NCI-H128 (cell line): ENCODE data around the gene IL17F.
"Not testable (repeated sequence)": the region's sequence is repeated elsewhere in the genome, so short reads cannot be mapped to it uniquely, and the experiment has no call there.

Experiments
- DNase-seq: peaks from one replicate; lab custom pipeline; 2025; ENCODE audit not compliant: unreplicated experiment; lab: John Stamatoyannopoulos, UW

Gene IL17F

DNA sequence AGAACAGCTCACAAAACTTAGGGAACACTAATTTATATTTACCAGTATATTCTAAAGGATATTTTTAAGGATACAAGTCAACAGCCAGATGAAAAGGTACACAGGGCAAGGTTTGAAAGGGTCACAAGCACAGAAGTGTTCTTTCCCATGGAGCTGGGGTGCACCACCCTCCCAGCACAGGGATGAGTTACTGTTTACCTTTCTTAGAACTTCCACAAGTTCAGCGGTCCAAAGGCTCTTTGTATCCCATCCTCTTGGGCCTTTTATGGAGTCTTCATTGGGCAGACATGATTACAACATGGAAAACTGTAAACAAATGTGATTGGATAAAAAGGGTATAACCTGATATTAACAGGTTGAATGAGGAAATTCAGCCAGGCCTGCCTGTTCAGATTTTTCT is 1.1 kb upstream of the IL17F start:
- DNase-seq, result no peak

DNA sequence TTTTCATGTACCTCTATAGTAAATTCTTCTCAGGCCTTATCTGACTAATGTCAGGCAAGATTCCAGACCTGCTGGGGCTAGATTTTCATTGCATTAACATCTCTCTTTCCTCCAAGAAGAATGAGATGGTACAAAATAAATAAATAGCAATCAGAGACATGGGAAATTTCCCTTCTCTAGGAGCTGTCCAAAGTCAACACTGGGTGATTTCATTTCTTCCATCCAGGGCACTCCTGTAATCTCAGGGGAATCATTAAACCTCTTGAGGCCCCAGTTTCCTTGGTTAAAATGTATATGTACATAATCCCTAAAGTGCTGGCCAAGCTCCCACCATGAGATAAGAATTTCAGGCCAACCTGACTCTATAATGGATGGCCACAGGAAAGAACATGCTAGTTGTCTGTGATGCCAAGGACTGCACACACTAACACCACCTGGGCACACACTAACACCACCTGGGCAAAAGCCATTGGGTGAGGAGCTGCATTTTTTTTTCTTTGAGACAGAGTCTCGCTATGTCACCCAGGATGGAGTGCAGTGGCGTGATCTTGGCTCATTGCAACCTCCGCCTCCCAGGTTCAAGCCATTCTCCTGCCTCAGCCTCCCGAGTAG is 912 bp downstream of the IL17F start:
- no peak for DNase-seq

DNA sequence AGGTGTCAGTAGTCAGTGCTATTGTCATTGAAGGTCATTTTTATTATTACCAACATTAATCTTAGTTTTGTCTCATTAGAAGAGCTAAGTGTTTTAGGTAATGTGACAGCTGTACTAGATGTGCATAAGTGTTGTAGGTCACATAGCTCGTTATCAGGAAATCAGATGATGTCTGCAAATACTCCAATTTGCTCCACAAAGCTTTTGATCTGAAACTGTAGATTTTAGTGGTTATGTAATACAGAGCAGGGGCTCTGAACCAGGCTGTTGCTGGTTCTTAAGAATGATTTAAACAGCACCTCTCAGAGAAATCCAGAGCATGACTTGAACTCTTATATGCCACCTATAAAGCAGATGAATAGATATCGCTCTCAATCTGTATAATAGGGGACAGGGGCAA is 2.5 kb downstream of the IL17F start:
- no peak for DNase-seq

DNA sequence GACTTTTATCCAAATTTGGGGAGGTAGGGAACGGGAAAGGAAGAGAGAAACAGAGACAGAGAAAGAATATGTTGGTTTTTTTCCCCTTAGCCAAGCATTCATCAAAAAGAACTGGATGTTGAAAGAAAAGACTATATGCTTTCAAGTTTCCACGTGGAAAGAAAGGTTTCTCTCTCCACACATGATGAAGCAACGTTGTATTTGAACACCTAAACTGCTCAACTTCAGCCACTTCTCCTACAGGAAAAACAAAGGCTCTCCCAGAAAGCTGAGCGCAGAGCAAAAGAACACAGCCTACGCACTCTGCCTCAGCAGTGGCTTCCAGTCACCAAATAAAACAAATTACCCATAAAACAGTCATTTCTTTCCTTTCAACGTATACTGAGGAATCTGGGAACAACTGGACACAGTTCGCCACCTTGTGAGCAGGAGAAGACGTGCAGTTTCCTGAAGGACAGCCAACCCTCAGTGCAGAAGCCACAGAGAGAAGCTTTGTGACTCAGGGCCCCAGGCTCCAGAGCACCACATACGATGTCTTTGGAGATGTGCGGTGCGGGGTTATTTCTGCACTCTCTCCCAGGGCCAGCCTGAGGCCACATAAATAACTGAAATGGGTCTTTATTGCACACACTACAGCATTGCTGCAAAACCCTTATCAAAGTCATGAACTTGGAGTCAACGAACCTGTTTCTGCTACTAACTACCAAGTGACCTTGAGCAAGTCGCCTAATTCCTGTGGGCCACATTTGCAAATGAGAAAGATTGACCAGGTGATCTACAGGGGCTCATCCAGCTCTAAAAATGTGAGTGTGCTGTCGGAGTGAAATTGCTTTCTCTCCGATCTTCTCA is 10.1 kb downstream of the IL17F start:
- no peak for DNase-seq

DNA sequence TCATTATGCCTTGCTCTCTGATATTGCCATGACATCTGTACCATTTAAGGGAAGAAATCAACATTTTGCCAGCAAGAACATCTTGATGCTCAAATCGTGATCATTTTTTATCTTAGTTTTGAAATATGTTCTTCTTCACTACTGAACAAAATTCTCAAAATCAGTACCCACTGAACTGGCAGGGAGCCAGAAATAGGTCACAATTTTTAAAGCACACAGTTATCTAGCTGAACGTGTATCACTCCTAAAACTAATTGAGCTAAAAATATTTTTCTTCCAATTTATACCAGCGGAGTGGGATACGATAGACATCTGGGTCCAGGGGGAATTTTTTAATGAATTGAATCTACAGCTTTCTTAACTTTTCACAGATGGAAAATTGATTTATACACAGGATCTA is 11.3 kb downstream of the IL17F start:
- no peak for DNase-seq

DNA sequence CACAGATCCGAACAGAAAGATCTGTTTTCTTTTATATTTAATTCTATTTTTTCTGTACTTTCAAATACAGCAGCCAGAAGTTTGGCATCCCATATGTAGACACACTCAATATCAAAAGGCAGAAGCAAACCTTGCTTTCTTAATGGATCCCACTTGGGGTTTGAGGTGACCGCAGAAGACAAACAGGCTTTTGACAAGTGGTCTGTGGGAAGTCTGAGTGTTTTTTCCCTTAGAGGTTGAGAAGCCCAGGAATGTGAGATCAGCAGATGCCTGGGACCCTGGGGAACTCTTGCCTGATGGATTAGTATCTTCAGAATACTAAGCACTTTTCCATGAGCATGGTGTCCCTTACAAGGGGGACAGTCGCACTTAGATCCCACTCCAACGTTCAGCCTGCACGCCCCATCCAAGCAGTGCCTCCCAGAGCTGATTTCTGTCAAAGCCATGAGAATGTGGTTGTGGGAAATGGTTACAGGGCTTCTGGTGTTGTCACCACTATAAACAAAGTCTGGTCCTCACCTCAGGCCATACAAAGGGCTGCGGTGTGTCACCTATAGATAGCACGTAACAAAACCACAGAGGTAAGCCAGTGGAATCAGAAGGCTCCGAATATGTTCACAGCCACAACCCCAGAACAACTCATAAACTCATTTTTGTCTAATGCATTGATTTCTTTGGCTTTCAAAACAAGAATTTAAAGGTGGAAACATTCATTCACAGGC is 12.7 kb downstream of the IL17F start:
- no peak for DNase-seq

DNA sequence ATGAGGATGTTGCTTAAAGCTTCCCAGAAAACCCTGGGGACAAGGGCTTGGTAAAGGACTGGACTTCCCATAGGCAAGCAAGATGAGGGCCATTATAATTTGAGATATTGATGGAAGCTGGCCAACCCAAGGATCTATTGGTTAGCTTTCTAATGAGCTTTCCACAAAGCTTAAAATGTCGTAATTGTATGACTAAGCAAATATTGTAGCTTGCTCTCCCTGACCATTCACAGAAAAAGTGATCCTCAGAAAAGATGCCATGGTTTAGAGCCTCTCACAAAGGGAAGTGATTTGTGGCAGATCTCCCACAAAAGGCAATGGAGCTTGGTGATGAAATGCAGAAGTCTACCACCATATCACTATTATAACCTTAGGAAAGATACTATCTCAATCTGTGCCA is 13.6 kb downstream of the IL17F start:
- no peak for DNase-seq

DNA sequence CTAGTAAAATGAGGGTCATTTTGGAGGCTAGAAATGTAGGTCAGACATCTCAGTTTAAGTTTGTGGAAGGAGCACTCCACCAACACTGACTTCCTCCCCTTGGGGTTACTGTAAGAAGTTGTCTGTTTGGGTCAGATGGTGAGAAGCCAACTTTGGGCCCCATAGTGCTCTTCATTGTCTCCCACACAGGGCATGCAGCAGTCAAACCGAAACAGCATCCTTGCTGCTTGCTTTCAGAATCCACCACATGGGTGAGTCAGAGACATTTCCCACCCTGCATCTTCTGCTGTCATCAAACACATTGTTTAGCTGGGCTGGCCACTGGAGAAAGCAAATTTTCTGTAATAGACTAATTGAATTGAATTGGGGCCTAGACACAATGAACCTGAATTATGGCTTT is 16.8 kb downstream of the IL17F start:
- DNase-seq, result no peak

DNA sequence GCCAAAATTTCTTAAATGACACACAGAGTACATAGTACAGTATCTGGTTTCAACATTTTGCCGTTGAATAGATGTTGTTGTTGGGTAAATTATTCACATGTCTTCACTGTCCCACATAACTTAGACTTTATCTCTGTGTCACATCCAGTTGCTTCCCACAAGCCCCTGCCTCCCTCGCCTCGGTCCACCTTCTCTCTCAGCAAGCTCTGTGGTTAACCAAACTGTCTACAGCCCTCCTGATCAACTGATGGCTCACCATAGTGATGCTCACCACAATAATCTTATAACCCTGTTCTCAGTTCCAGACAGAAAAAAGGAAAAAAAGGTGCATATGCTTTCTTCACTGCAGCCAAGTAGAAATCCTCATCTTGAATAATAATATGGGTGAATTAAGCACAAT is 23.0 kb downstream of the IL17F start:
- DNase-seq, result no peak

DNA sequence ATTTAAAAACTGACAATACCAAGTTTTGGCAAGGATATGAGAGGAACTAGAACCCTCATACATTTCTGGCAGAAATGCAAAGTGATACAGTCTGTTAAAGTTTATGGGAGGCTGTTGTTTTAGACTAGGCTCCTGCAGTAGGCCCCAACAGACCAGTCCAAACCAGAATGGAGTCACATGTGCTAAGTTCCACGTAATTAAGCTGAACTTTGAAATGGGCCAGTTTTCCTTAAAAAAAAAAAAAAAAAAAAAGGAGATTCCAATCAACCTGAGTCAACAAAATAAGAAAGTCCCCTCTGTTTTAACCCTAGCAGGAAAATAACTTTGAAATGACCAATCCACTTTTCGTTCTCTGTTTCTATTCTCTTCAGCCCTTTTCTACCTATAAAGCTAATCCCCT is 26.5 kb downstream of the IL17F start:
- no peak for DNase-seq

DNA sequence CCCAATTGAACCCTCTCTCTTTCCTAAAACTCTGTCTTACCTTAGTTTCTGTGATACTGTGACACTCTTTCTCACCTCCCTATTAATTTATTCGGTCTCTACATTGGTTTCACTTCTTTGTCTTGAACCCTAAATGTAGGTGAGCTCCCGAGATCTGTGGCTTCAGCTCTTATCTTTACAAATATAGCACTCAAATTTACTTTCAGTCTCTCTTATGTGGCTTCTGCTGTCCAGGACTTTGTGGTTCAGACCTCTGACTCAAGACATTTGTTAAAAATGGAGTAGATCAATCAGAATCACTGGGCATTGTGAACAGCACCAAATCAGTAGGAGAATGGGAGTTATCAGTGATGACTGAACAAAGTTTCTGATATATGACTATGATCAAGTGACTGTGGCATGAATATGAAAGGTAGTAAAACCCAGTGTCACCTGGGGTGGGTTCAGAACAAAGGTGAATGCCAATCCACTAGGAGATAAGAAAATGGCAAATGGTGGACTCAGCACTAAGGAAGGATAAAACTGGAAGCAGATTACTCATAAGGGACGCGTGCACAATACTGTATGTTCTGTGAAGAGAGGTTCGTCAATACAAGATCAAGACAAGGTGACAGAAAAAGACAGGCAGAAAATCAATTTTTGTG is 27.2 kb downstream of the IL17F start:
- DNase-seq, result no peak

DNA sequence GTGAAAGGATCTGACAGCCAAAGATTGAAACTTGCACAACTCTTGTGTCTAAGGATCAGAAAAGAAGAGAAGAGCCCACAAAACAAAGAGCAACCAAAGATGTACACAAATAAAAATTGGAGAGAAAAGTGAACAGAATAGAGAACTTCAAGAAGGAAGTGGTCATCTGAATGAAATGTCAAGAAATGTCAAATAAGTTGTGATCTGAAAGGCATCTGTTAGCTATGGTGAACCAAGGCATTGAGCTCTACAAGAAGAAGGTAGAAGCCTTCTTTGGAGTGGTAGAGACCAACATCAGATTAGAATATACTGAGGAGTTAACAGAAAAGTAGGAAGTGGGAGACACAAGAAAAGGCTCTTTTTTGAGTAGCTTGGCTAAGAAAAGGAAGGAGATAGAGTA is 28.5 kb downstream of the IL17F start:
- DNase-seq, result no peak

DNA sequence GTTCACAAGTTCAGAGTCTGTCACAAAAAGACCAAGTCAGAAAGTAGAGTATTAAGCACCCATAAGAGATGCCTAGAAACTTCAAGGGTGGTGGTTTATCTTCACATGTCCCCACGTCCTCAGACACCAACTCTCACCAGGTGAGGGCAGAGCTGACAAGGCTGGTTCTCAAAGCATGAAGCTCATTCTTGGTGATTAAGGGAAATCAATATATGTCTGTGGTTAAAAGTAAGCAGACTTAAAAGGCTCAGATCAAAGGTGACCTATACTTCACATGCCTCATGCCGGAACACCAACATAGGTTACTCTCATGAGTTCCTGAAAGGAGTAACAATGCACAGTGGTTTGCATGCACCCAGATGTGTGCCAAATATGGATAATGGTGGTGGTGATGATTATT is 31.2 kb downstream of the IL17F start:
- no peak for DNase-seq

DNA sequence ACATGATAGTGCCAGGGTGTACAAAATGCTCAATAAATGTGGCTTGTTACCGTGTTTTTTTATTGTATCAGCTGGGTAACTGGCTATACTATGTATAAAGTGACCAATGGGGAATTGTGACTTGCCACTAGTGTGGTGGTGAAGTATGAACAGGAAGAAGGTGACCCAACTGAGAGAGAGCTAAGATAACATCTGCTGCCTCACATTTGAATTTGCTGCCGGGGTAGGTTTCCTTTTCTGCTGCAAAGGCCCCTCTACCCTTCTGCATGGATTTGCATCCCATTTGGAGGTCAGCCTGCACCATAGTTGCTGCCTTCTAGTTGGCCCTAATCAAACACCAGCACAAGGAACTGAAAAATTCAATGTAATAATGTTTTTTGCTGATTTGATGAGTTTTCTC is 34.1 kb downstream of the IL17F start:
- DNase-seq, result no peak

DNA sequence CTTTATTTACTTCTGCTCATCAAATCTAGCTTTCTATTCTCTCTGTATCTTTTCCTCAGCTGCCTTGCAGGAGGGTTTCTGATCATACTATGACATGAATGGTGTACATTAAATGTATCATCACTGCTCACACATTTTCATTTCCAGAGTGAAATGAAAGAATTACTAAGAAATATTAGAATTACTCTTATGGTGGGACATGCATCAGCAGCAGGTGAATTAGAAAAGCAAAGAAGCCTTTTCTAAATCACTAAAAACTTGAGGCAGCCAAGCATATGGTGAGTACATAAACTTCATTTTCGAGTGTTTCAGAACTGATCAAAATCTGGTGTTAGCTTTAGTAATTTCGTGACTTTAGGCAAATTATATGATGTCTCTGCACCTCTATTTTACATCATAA is 34.5 kb downstream of the IL17F start:
- DNase-seq, result no peak

DNA sequence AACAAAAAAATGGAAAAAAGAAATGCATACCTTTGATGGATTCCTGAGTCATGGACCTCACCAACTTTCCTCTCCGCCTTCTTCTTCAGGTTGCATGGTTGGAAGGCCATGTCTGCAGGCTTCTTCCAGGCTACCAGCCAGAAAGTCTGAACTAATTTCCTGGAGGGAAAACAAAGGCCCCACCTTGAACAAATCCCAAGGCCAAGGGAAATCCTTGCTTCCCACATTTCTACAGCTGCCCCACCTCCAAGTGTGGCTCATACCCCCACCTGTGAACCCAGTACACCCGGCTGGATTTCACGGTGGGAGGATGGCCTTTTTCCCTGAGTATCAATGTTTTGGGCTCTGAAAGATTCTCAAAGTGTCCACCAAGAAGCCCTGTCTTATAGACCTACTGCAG is 35.7 kb downstream of the IL17F start:
- DNase-seq, result no peak

DNA sequence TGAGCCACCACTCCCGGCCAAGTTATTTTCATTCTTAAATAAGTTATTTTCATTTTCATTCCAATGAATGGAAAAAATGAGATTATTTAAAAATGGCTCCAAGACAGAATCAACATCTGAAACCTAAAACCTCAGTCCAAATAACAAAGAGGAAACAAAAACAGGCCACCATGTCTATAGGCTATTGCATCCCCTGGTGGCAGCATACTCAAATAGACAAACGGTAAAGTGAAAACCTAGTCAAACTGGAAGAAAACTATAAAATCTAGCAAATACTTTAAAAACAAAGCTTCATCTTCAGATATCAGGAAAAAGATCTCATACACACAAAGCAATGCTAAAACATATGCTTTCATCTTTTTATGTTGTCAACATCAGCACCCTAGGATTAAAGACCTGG is 37.2 kb downstream of the IL17F start:
- DNase-seq, result no peak

DNA sequence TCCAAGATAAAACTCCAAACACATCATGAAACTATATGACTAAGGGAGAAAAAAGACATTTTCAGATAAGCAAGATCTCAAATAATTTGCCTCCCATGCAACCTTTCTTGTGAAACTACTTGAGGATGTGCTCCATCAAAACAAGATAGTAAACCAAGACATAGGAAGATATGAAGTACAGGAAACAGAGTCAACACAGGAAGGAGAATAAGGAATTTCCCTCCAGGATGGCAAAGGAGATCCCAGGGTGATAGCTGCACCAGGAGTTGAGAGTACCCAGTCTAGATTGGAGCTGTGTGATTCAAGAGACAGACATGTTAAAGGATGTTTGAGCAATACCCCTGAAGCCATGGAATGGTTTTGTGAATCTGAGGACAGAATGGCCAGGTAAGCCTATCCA is 42.8 kb downstream of the IL17F start:
- DNase-seq, result no peak

DNA sequence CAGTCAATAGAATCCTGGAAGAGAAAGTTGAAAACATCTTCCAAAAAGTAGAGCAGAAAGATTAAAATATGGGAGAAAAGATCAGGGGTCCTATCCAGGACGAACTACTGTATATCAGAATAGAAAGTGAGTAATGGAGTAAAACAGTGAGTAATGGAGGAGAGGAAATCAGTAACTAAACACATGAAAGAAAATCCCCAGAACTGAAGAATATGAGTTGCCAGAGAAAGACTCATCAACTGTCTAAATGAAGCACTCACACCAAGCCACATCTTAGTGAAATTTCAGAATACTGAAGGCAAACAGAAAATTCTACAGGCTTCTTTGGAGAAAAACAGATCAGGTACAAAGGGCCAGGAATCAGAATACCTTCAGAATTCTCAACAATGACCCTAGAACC is 43.3 kb downstream of the IL17F start:
- DNase-seq, result no peak

DNA sequence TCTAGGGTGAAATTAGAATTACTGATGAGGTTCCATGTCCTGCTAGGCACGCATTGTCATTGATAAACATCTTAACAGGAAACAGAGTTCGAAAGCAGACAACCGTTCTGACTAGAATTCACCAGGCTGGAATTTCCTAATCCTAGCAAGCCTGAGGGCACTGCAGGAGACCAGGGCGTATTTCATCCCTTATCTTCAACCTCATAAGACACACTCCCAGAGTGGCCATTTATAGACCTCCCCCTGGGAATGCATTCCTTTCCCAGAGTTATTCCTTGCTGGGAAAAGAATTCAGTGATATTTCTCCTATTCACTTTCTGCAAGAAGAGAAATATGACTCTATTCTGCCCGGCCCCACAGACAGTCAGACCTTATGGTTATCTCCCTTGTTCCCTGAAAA is 44.2 kb downstream of the IL17F start:
- DNase-seq, result not testable (repeated sequence)

DNA sequence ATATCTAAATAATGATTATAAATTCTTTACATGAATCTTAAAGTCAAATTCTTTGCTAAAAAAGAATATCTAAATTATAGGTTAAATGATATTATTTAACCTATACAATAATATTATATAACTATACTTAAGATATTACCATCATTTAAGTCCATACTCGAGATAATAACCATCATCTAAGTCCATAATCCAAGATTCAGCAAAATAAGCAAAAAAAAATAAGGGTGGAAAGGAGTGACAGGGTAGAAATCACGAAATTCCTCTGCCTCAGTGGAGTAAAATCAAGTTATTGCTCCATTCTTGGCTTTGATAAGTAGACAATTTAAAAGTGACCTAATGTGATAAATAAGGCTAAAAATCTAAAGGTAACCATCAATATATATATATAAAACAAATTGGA is 48.4 kb downstream of the IL17F start:
- DNase-seq, result no peak

DNA sequence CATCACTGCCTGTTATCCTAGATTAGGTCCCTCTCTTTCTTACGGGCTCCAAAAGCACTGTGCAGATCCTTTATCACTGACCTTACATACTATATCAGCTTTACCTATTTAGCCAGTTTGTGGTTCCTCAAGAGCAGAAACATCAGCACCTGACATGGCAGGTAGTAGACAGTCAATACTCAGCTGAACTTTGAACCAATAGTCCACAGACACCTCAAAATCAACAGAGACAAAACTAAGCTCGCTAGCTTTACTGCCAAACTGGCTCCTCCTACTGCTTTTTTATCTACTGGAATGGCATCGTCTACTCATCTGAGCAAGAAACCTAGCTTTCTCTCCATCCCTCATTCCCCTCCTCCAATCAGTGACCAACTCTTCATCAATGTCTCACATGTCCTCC is 52.5 kb downstream of the IL17F start:
- no peak for DNase-seq
